H1 (cell line): ENCODE results near the gene ZMIZ1. TPM values are rescaled to one million over a fixed set of nuclear protein-coding genes. Genes with fewer than 3 reads are reported as not detected.

Source experiments
- CTCF ChIA-PET: fragments of 300-600 bp; sonication (Branson Sonifier 250); formaldehyde crosslinking; loops from one replicate; lab custom pipeline; 2021; ENCODE audit not compliant: partially characterized antibody; lab: Charles Lee
- POLR2A ChIA-PET: fragments of 300-600 bp; sonication (Branson Sonifier 250); formaldehyde crosslinking; loops from one replicate; lab custom pipeline; 2021; ENCODE audit warnings: inconsistent platforms; ENCODE audit not compliant: partially characterized antibody; lab: Charles Lee
- DNase-seq, 2 experiments: peaks; one replicate each; pipeline versions ENCODE4 v3.0.0 to v3.0.0-alpha.2; 2010 to 2022; ENCODE audit warnings: low spot score in 2 of 2, low read depth in 1 of 2, mixed read lengths in 1 of 2
- FAIRE-seq: peaks from 2 replicates; lab custom pipeline; 2011; peaks lifted over from hg19 to GRCh38; lab: Jason Lieb, UNC
- H2AFZ ChIP-seq: 2 replicates; pipeline ENCODE4 v1.8.1; 2012; ENCODE audit warnings: low read length, inconsistent platforms
- H2AK5ac ChIP-seq: 2 replicates; pipeline ENCODE4 v1.6.1; 2013; ENCODE audit warnings: low read depth, low read length
- H2BK120ac ChIP-seq: replicated peaks from 2 replicates; pipeline ENCODE3; 2013; ENCODE audit warnings: low read depth, low read length, inconsistent platforms
- H2BK12ac ChIP-seq: 2 replicates; pipeline ENCODE4 v1.6.1; 2013; ENCODE audit warnings: low read depth, low read length
- H2BK15ac ChIP-seq: 2 replicates; pipeline ENCODE4 v1.6.1; 2013; ENCODE audit warnings: low read length
- H2BK20ac ChIP-seq: 2 replicates; pipeline ENCODE4 v1.6.1; 2013; ENCODE audit warnings: low read length
- H2BK5ac ChIP-seq: 2 replicates; pipeline ENCODE4 v1.6.1; 2013; ENCODE audit warnings: low read depth, low read length
- H3K14ac ChIP-seq: 2 replicates; pipeline ENCODE4 v1.6.1; 2013; ENCODE audit warnings: inconsistent platforms; ENCODE audit not compliant: insufficient read length
- H3K18ac ChIP-seq: 2 replicates; pipeline ENCODE4 v1.6.1; 2013; ENCODE audit warnings: low read length; ENCODE audit errors: extremely low read depth
- H3K23ac ChIP-seq: 2 replicates; pipeline ENCODE4 v1.6.1; 2013; ENCODE audit warnings: inconsistent platforms; ENCODE audit not compliant: insufficient read length
- H3K23me2 ChIP-seq: 2 replicates; pipeline ENCODE4 v1.6.1; 2013; ENCODE audit warnings: low read depth, low read length
- H3K27ac ChIP-seq: 2 replicates; pipeline ENCODE4 v1.6.1; 2011; ENCODE audit warnings: low read depth, low read length, inconsistent platforms
- H3K27me3 ChIP-seq, 4 experiments: replicated peaks in 1 of 4; 1 replicate in 1 of 4; 2 replicates in 3 of 4; pipeline versions ENCODE4 v1.6.1 to v1.8.1; 2011 to 2013; ENCODE audit warnings: low read length in 3 of 4, mild to moderate bottlenecking in 3 of 4, inconsistent platforms in 2 of 4, mixed read lengths in 2 of 4, moderate library complexity in 1 of 4; ENCODE audit not compliant: control insufficient read depth in 3 of 4, insufficient read depth in 3 of 4; ENCODE audit errors: extremely low read depth in 1 of 4
- H3K36me3 ChIP-seq, 4 experiments: 2 replicates each; pipeline versions ENCODE4 v1.6.1 to v1.8.1; 2011 to 2013; ENCODE audit warnings: mild to moderate bottlenecking in 4 of 4, low read length in 3 of 4, moderate library complexity in 2 of 4, control low read depth in 1 of 4, inconsistent platforms in 1 of 4; ENCODE audit not compliant: insufficient read depth in 4 of 4, control insufficient read depth in 2 of 4
- H3K4ac ChIP-seq: replicated peaks from 2 replicates; pipeline ENCODE3; 2013; ENCODE audit warnings: low read length, low read depth, mixed read lengths, inconsistent platforms; ENCODE audit not compliant: insufficient read length
- H3K4me1 ChIP-seq, 4 experiments: replicated peaks in 1 of 4; 1 replicate in 1 of 4; 2 replicates in 3 of 4; pipeline versions ENCODE4 v1.6.1 to v1.8.1; 2011 to 2013; ENCODE audit warnings: low read length in 3 of 4, inconsistent platforms in 2 of 4, mixed read lengths in 1 of 4; ENCODE audit not compliant: insufficient read depth in 4 of 4, control insufficient read depth in 3 of 4
- H3K4me2 ChIP-seq, 2 experiments: 2 replicates each; pipeline versions ENCODE4 v1.6.1 to v1.8.1; 2011 to 2013; ENCODE audit warnings: low read depth in 2 of 2, low read length in 2 of 2, control low read depth in 1 of 2, inconsistent platforms in 1 of 2, mild to moderate bottlenecking in 1 of 2; ENCODE audit not compliant: insufficient read depth in 1 of 2
- H3K4me3 ChIP-seq, 4 experiments: fragments of 200-600, 300-600 bp in 1 of 4; sonication (generic), shearing (Covaris generic), sonication (Bioruptor Twin) in 1 of 4; 2 replicates each; pipeline versions ENCODE4 v1.5.1 to v1.8.1; 2011 to 2016; ENCODE audit warnings: low read length in 4 of 4, low read depth in 3 of 4, control low read depth in 2 of 4, inconsistent platforms in 2 of 4, mild to moderate bottlenecking in 2 of 4, mixed read lengths in 1 of 4, moderate library complexity in 1 of 4; ENCODE audit not compliant: insufficient read depth in 2 of 4; ENCODE audit errors: extremely low read depth in 1 of 4
- H3K56ac ChIP-seq: replicated peaks from 2 replicates; pipeline ENCODE3; 2013; ENCODE audit warnings: low read depth, mild to moderate bottlenecking, mixed read lengths, low read length, inconsistent platforms; ENCODE audit not compliant: insufficient read length
- H3K79me1 ChIP-seq: 2 replicates; pipeline ENCODE4 v1.6.1; 2013; ENCODE audit warnings: low read depth, low read length, control low read depth
- H3K79me2 ChIP-seq, 2 experiments: 2 replicates each; pipeline versions ENCODE4 v1.6.1 to v1.8.1; 2012 to 2013; ENCODE audit warnings: low read length in 2 of 2, mild to moderate bottlenecking in 2 of 2, inconsistent platforms in 1 of 2; ENCODE audit not compliant: insufficient read depth in 2 of 2, control insufficient read depth in 1 of 2
- H3K9ac ChIP-seq, 4 experiments: replicated peaks in 1 of 4; 1 replicate in 1 of 4; 2 replicates in 3 of 4; pipeline versions ENCODE4 v1.6.1 to v1.8.1; 2011 to 2013; ENCODE audit warnings: low read depth in 3 of 4, low read length in 3 of 4, control low read depth in 2 of 4, mild to moderate bottlenecking in 2 of 4, moderate library complexity in 2 of 4, inconsistent platforms in 1 of 4; ENCODE audit errors: extremely low read depth in 1 of 4
- H3K9me3 ChIP-seq, 2 experiments: 2 replicates each; pipeline versions ENCODE4 v1.6.1 to v1.8.1; 2012 to 2013; ENCODE audit warnings: mild to moderate bottlenecking in 2 of 2, moderate library complexity in 2 of 2, control low read depth in 1 of 2, inconsistent platforms in 1 of 2, low read depth in 1 of 2, low read length in 1 of 2, mixed read lengths in 1 of 2; ENCODE audit not compliant: insufficient read depth in 2 of 2
- H4K20me1 ChIP-seq, 2 experiments: replicated peaks in 1 of 2; 2 replicates each; pipeline versions ENCODE3 to v1.8.1; 2011 to 2013; ENCODE audit warnings: inconsistent platforms in 2 of 2, low read length in 2 of 2, mild to moderate bottlenecking in 1 of 2; ENCODE audit not compliant: insufficient read depth in 2 of 2, control insufficient read depth in 1 of 2
- H4K5ac ChIP-seq: 2 replicates; pipeline ENCODE4 v1.6.1; 2013; ENCODE audit warnings: low read length, low read depth, mixed read lengths, inconsistent platforms; ENCODE audit not compliant: insufficient read length
- H4K8ac ChIP-seq: 2 replicates; pipeline ENCODE4 v1.8.0; 2013; ENCODE audit warnings: mild to moderate bottlenecking, moderate library complexity, low read length, inconsistent platforms; ENCODE audit not compliant: insufficient read depth; ENCODE audit errors: extremely low read depth
- H4K91ac ChIP-seq: replicated peaks from 2 replicates; pipeline ENCODE3; 2013; ENCODE audit warnings: low read length, mixed read lengths, inconsistent platforms; ENCODE audit not compliant: insufficient read length
- CTCF ChIP-seq, 3 experiments: IDR thresholded peaks; 1 replicate in 2 of 3; 2 replicates in 1 of 3; pipeline versions ENCODE4 v1.5.1 to v1.6.1; 2011; ENCODE audit warnings: low read length in 3 of 3, mild to moderate bottlenecking in 3 of 3, inconsistent platforms in 2 of 3, low read depth in 1 of 3, moderate library complexity in 1 of 3; ENCODE audit not compliant: insufficient read depth in 1 of 3; ENCODE audit errors: control extremely low read depth in 1 of 3
- MAX ChIP-seq: IDR thresholded peaks from 2 replicates; pipeline ENCODE4 v1.6.1; 2012; ENCODE audit warnings: inconsistent platforms
- RAD21 ChIP-seq, 2 experiments: IDR thresholded peaks in 1 of 2; conservative IDR thresholded peaks in 1 of 2; 2 replicates each; pipeline ENCODE4 v1.6.1; 2011; ENCODE audit warnings: low read depth in 2 of 2, low read length in 2 of 2, improper control_type of control experiment in 1 of 2, inconsistent platforms in 1 of 2, mild to moderate bottlenecking in 1 of 2, moderate library complexity in 1 of 2
- SIX5 ChIP-seq: IDR thresholded peaks from 2 replicates; pipeline ENCODE4 v1.6.1; 2011; ENCODE audit warnings: mild to moderate bottlenecking, low read depth, low read length
- TAF1 ChIP-seq: IDR thresholded peaks from 2 replicates; pipeline ENCODE4 v1.6.1; 2011; ENCODE audit warnings: mild to moderate bottlenecking, low read depth, low read length
- WGBS, 2 experiments: shearing (Covaris generic) in 1 of 2; methylation state at CpG; one replicate each; pipeline versions ENCODE4 v1.1.6 to v1.1.7; 2013 to 2015; ENCODE audit warnings: low lambda C conversion rate in 2 of 2, mixed read lengths in 2 of 2, inconsistent platforms in 1 of 2, low coverage in 1 of 2, missing lambda C conversion rate in 1 of 2; ENCODE audit not compliant: insufficient replicate concordance in 2 of 2, insufficient coverage in 1 of 2, insufficient read length in 1 of 2; ENCODE audit errors: extremely low coverage in 1 of 2, missing lambda C conversion rate in 1 of 2; 5-methylcytosine and 5-hydroxymethylcytosine counted together
- polyA plus RNA-seq, 7 experiments: library from polyadenylated mRNA; depleted of rRNA in 3 of 7; stranded (reverse) in 5 of 7; unstranded in 2 of 7; fragments of >200 nt in 5 of 7; fragments of 200-250 nt in 2 of 7; gene quantifications; 1 replicate in 5 of 7; 2 replicates in 1 of 7; 4 replicates in 1 of 7; pipeline versions ENCODE4 v1.2.1 to v1.2.3, GENCODE V29; 2011 to 2013; ENCODE audit warnings: missing spikeins in 2 of 7, mixed read lengths in 2 of 7
- total RNA-seq: library from RNA; stranded (reverse); fragmentation: NEBNext Ultra II Directional; extraction: Animal tissue kit (Norgen Biotek cat#: 25700); gene quantifications from 2 replicates; pipeline ENCODE4 v1.2.1, GENCODE V29; 2021

Gene ZMIZ1
- total and polyA plus RNA-seq, 2 of the 8 experiments (the other 6 are each of a cell fraction or from before 2014, with no cell fraction given): 8.1 to 28.0 TPM

- Histone ChIP-seq H4K8ac (no peak overlapping the region; the same call in 1 of the 2 replicates), H3K23me2 (no peaks in the 10 kb centered on the region), H3K27ac (no peak overlapping the region), H4K5ac (no peak overlapping the region), H3K4me2 (no peak overlapping the region), H2BK12ac (peak overlapping the region; percentile 85), H2AFZ (no peak overlapping the region)
- 84% methylated on average over 12 of the region's 14 CpGs; no CpG with 5 or more reads in 1 of the 2 experiments for WGBS, 2 experiments
- TF ChIP-seq CTCF (IDR thresholded peaks at IDR 0.05; ENCODE audit: control extremely low read depth in 1 of 3, insufficient read depth in 1 of 3, low read depth in 1 of 3, low read length in 3 of 3): peak in 2 of 3 experiments; percentile 1 to 7; a peak in 1 of 4 replicates
- TF ChIP-seq RAD21 (IDR thresholded peaks at IDR 0.05 in 1 of 2, conservative IDR thresholded peaks at IDR 0.05 in 1 of 2; ENCODE audit: low read depth in 2 of 2, low read length in 2 of 2): peak in 1 of 2 experiments; percentile 12; a peak in 1 of 4 replicates
- no peak for TF ChIP-seq SIX5
- TF ChIP-seq MAX: 0 out of 2 replicates have a peak, but pooled peaks have one; percentile 16
- no peak for TF ChIP-seq TAF1
- TF ChIP-seq, all 59 proteins: peak for 3
- H3K79me2 ChIP-seq: peaks cover 0 to 24% of the 10 kb centered on the region in 2 experiments; a peak in 1 of 4 replicates
- peak overlapping the region; percentile 77 for H4K91ac ChIP-seq
- peaks cover 21 to 51% (median 39%) of the 10 kb centered on the region in 4 experiments for H3K4me1 ChIP-seq
- peak overlapping the region; percentile 59 for H2AK5ac ChIP-seq
- H3K9me3 ChIP-seq: no peaks in the 10 kb centered on the region
- H2BK15ac ChIP-seq: peak overlapping the region; percentile 83; the same call in 1 of the 2 replicates
- H3K23ac ChIP-seq: no peak overlapping the region
- 0 out of 2 replicates have a peak overlapping the region, but pooled peaks have one; percentile 77 for H2BK20ac ChIP-seq
- ChIA-PET POLR2A (interaction anchor here (1.2 kb wide), 1 partner anchor 12 kb away, joined by 3 read pairs; no protein-coding TSS in a partner anchor), CTCF (interaction anchor here (0.7 to 32.0 kb wide), 12 partner anchors 10 to 67 kb away, joined by 3 to 396 read pairs (median 4); no protein-coding TSS in a partner anchor)
- FAIRE-seq (no peak), DNase-seq (no peak)
- peaks cover 7% of the 10 kb centered on the region for H3K79me1 ChIP-seq
- peaks cover 1 to 2% of the 10 kb centered on the region in 2 experiments for H4K20me1 ChIP-seq
- no peak overlapping the region; the same call in 1 of the 2 replicates for H2BK5ac ChIP-seq
- H3K18ac ChIP-seq: peak overlapping the region; percentile 51
- H3K4me3 ChIP-seq: no peak overlapping the region
- H3K9ac ChIP-seq: no peak overlapping the region
- H2BK120ac ChIP-seq: no peak overlapping the region
- H3K36me3 ChIP-seq: no peaks in the 10 kb centered on the region
- H3K4ac ChIP-seq: peak overlapping the region; percentile 29
- no peak overlapping the region for H3K14ac ChIP-seq
- H3K27me3 ChIP-seq: no peaks in the 10 kb centered on the region
- H3K56ac ChIP-seq: no peak overlapping the region
These were observed 86.7 kb downstream of the ZMIZ1 start for GRCh38 chr10:79155301-79156081.
